ENCODE results near the gene NOS1. TPM values are rescaled to one million over a fixed set of nuclear protein-coding genes. Genes with fewer than 3 reads are reported as not detected.

The NOS1 gene
- total RNA-seq, 4 donors from 2014 or later = 0.13 to 2.8 (median 0.73) TPM; not detected in 1

DNA sequence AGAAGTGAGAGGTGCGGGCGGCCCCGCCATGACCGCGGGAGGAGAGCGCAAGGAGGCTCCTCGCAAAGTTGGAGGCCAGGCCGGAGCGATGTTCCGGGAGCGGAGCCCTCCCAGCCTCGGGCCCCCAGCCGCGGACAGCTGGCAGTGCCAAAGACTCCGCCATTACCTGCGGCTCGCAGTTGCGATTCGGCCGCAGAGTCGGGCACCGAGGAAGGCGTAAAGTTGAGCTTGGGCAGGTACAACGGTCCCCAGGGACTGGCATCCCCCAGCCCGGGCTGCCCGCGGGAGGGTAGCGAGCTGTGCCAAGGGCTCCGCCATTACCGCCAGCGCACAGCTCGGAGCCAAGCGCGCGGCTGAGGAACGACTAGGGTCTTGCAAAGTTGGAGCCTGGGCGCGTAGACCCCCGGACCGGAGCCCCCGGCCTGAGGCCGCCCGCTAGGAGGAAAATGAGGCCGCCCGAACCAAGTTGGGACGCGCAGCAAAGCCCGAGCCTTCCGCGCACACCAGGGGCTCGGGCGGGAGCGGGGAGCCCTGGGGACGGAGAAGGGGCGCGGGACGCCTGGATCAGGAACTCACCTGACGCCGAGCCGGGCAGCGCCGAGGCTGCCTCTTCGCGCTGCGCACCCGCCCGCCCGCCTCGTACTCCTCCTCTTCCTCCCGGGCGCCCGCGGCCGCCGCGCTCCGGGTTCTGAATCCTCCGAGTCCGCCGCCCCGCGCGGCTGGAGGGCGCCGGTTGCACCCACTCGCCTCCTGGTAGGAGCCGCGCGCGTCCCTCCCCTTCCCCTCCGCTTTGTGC, 677 bp downstream of the NOS1 start:
- DNase-seq = no peak
- intact Hi-C loops (cut with DNase I) = no loop called here
- WGBS, 2 donors = 2 to 10% methylated on average over 4 to 65 of the region's 91 CpGs
- no peaks in the 10 kb centered on the region for H3K36me3 ChIP-seq
- peaks cover 0 to 14% of the 10 kb centered on the region in 2 donors for H3K4me1 ChIP-seq
- no peaks in the 10 kb centered on the region for H3K9me3 ChIP-seq
- peak overlapping the region in 2 of 3 donors; percentile 7 for H3K4me3 ChIP-seq (replicated peaks in 1 of 3)
- no peak overlapping the region for H3K27ac ChIP-seq
- peaks cover 12% of the 10 kb centered on the region for H3K27me3 ChIP-seq
- no peak for TF ChIP-seq CTCF (IDR thresholded peaks at IDR 0.05)
- TF ChIP-seq POLR2A (IDR thresholded peaks at IDR 0.05) = no peak

DNA sequence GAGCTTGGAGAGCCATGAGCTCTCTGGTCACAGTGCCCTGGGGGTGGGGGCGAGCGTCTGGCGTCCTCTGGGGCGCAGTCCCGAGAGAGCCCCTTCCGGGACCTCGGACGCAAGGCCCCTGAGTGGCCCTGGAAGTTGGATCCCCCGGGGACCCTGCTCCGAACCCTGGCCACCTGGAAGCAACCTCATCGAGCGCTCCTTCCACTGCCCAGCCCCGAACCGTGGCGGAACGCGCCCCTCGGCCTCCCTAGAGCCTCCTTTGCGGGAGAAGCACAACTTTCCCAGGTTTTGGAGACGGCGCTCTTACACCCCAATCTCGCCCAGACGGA, 1.2 kb downstream of the NOS1 start:
- Histone ChIP-seq H3K4me1 (peaks cover 0 to 14% of the 10 kb centered on the region in 2 donors), H3K4me3 (replicated peaks in 1 of 3) (no peak overlapping the region), H3K27me3 (peaks cover 12% of the 10 kb centered on the region), H3K27ac (no peak overlapping the region), H3K36me3 (no peaks in the 10 kb centered on the region), H3K9me3 (no peaks in the 10 kb centered on the region)
- WGBS, 2 donors = 3 to 4% methylated on average over 15 to 20 of the region's 23 CpGs
- DNase-seq = no peak
- TF ChIP-seq POLR2A (IDR thresholded peaks at IDR 0.05) (no peak), CTCF (IDR thresholded peaks at IDR 0.05) (no peak)
- intact Hi-C loops (cut with DNase I) = no loop called here

GRCh38 chr12:117359029-117359845, 2.2 kb downstream of the NOS1 start:
- intact Hi-C loops (cut with DNase I) = no loop called here
- TF ChIP-seq POLR2A (IDR thresholded peaks at IDR 0.05) (no peak), CTCF (IDR thresholded peaks at IDR 0.05) (no peak)
- H3K27me3 ChIP-seq = peaks cover 12% of the 10 kb centered on the region
- H3K9me3 ChIP-seq = no peaks in the 10 kb centered on the region
- H3K4me1 ChIP-seq = peaks cover 0 to 14% of the 10 kb centered on the region in 2 donors
- 14 to 22% methylated on average over 28 to 37 of the region's 42 CpGs for WGBS, 2 donors
- H3K4me3 ChIP-seq (replicated peaks in 1 of 3) = no peak overlapping the region
- H3K36me3 ChIP-seq = no peaks in the 10 kb centered on the region
- no peak overlapping the region for H3K27ac ChIP-seq
- no peak for DNase-seq

- H3K4me1 ChIP-seq = peaks cover 0 to 10% of the 10 kb centered on the region in 2 donors
- H3K4me3 ChIP-seq (replicated peaks in 1 of 3) = no peak overlapping the region
- intact Hi-C loops (cut with DNase I) = no loop called here
- no peaks in the 10 kb centered on the region for H3K36me3 ChIP-seq
- H3K27ac ChIP-seq = no peak overlapping the region
- peaks cover 4% of the 10 kb centered on the region for H3K27me3 ChIP-seq
- H3K9me3 ChIP-seq = no peaks in the 10 kb centered on the region
- DNase-seq = no peak
- TF ChIP-seq CTCF (IDR thresholded peaks at IDR 0.05) (no peak), POLR2A (IDR thresholded peaks at IDR 0.05) (no peak)
- 40 to 59% methylated on average over 1 of the region's 1 CpG for WGBS, 2 donors
Observed at GRCh38 chr12:117356048-117356447, 5.4 kb downstream of the NOS1 start.

GRCh38 chr12:117352883-117353282, 8.5 kb downstream of the NOS1 start:
- no peak overlapping the region for H3K27ac ChIP-seq
- H3K36me3 ChIP-seq = no peaks in the 10 kb centered on the region
- intact Hi-C loops (cut with DNase I) = no loop called here
- H3K4me3 ChIP-seq (replicated peaks in 1 of 3) = no peak overlapping the region
- no peak for DNase-seq
- no peaks in the 10 kb centered on the region for H3K27me3 ChIP-seq
- H3K4me1 ChIP-seq = no peaks in the 10 kb centered on the region
- no peaks in the 10 kb centered on the region for H3K9me3 ChIP-seq
- TF ChIP-seq POLR2A (IDR thresholded peaks at IDR 0.05) (no peak), CTCF (IDR thresholded peaks at IDR 0.05) (no peak)

Data from thyroid gland (tissue), 4 donors.